HCT116 (cell line): ENCODE measurements around the gene MPZL2. TPM values are rescaled to one million over a fixed set of nuclear protein-coding genes. Genes with fewer than 3 reads are reported as not detected.

Source experiments
- ATAC-seq: fragments of 200-7000 bp; cut with Tn5 transposase; 2 replicates; pipeline ENCODE4 v1.9.1; 2020; ENCODE audit warnings: mild to moderate bottlenecking, moderate library complexity
- BruUV-seq: library from RNA; stranded (reverse); fragments of 400-500 nt; replicated peaks from 2 replicates; lab custom pipeline; 2021; lab: Mats Ljungman, UMichigan
- CTCF ChIA-PET: fragments of 300-600 bp; sonication (Branson Sonifier 250); formaldehyde crosslinking; loops from one replicate; lab custom pipeline; 2021; ENCODE audit warnings: antibody characterized with exemption; lab: Charles Lee
- POLR2A ChIA-PET: fragments of 300-600, 350-600 bp; sonication (Branson Sonifier 250); formaldehyde crosslinking; loops from one replicate; lab custom pipeline; 2021; ENCODE audit warnings: antibody characterized with exemption; lab: Charles Lee
- RAD21 ChIA-PET, 2 experiments: fragments of 300-600 bp; sonication (Branson Sonifier 250); formaldehyde crosslinking; loops; one replicate each; lab custom pipeline; 2023; ENCODE audit warnings: low total read pairs in 2 of 2; ENCODE audit not compliant: uncharacterized antibody in 2 of 2, unreplicated experiment in 2 of 2, low non-redundant PET in 1 of 2; lab: Charles Lee
- DNase-seq: peaks from one replicate; pipeline ENCODE4 v3.0.0-alpha.2; 2010; ENCODE audit warnings: low read depth, low spot score
- H2AFZ ChIP-seq: fragments of 200-600 bp; shearing (Covaris generic), sonication (generic); 2 replicates; pipeline ENCODE4 v1.6.1; 2017; ENCODE audit warnings: low read depth, mixed run types, mixed read lengths, antibody characterized with exemption, low read length; ENCODE audit not compliant: poor library complexity, severe bottlenecking
- H3K27ac ChIP-seq: 2 replicates; pipeline ENCODE4 v1.5.1; 2012; ENCODE audit warnings: low read depth, low read length
- H3K27me3 ChIP-seq: fragments of 200-600 bp; sonication (generic); 2 replicates; pipeline ENCODE4 v1.6.1; 2016; ENCODE audit warnings: mixed run types, low read length, mixed read lengths; ENCODE audit not compliant: insufficient read depth
- H3K36me3 ChIP-seq, 2 experiments: fragments of 200-500 bp in 1 of 2; fragments of 200-600 bp in 1 of 2; sonication (Bioruptor generic) in 1 of 2; sonication (generic) in 1 of 2; 2 replicates each; pipeline versions ENCODE4 v1.5.1 to v1.6.1; 2014 to 2016; ENCODE audit warnings: low read length in 2 of 2, inconsistent platforms in 1 of 2, mixed read lengths in 1 of 2, mixed run types in 1 of 2; ENCODE audit not compliant: insufficient read depth in 2 of 2, control insufficient read depth in 1 of 2
- H3K4me1 ChIP-seq, 2 experiments: fragments of 200-600 bp in 1 of 2; sonication (generic) in 1 of 2; 2 replicates each; pipeline versions ENCODE4 v1.5.1 to v1.6.1; 2012 to 2017; ENCODE audit warnings: low read length in 2 of 2, inconsistent platforms in 1 of 2, mild to moderate bottlenecking in 1 of 2, mixed read lengths in 1 of 2, mixed run types in 1 of 2, moderate library complexity in 1 of 2; ENCODE audit not compliant: insufficient read depth in 2 of 2, control insufficient read depth in 1 of 2
- H3K4me2 ChIP-seq: fragments of 200-600 bp; sonication (generic); 2 replicates; pipeline ENCODE4 v1.6.1; 2017; ENCODE audit warnings: mixed run types, low read length, mixed read lengths
- H3K4me3 ChIP-seq, 2 experiments: fragments of 200-600 bp in 1 of 2; sonication (generic) in 1 of 2; replicated peaks in 1 of 2; 2 replicates each; pipeline ENCODE4 v1.5.1; 2011 to 2016; ENCODE audit warnings: low read length in 2 of 2, control low read depth in 1 of 2, low read depth in 1 of 2, mild to moderate bottlenecking in 1 of 2, mixed read lengths in 1 of 2, mixed run types in 1 of 2
- H3K79me2 ChIP-seq: fragments of 200-600 bp; sonication (generic); 2 replicates; pipeline ENCODE4 v1.6.1; 2017; ENCODE audit warnings: mild to moderate bottlenecking, mixed run types, low read length, moderate library complexity, mixed read lengths; ENCODE audit not compliant: insufficient read depth
- H3K9ac ChIP-seq: fragments of 200-600 bp; sonication (generic); 2 replicates; pipeline ENCODE4 v1.6.1; 2016; ENCODE audit warnings: low read length, mixed read lengths
- H3K9me2 ChIP-seq: fragments of 200-600 bp; sonication (generic), shearing (Covaris generic); 2 replicates; pipeline ENCODE4 v1.6.1; 2017; ENCODE audit warnings: mixed run types, mild to moderate bottlenecking, moderate library complexity; ENCODE audit not compliant: insufficient read depth
- H3K9me3 ChIP-seq, 2 experiments: fragments of 200-500 bp in 1 of 2; fragments of 200-600 bp in 1 of 2; sonication (Bioruptor generic) in 1 of 2; sonication (generic) in 1 of 2; 2 replicates each; pipeline ENCODE4 v1.6.1; 2014 to 2017; ENCODE audit warnings: low read length in 2 of 2, mixed read lengths in 2 of 2, inconsistent platforms in 1 of 2, low read depth in 1 of 2, mild to moderate bottlenecking in 1 of 2, mixed run types in 1 of 2, moderate library complexity in 1 of 2; ENCODE audit not compliant: control insufficient read depth in 1 of 2, insufficient read depth in 1 of 2
- H4K20me1 ChIP-seq: fragments of 200-600 bp; sonication (generic), shearing (Covaris generic); 2 replicates; pipeline ENCODE4 v1.6.1; 2017; ENCODE audit warnings: mixed run types, mild to moderate bottlenecking, moderate library complexity; ENCODE audit not compliant: insufficient read depth
- ATF3 ChIP-seq: IDR thresholded peaks from 2 replicates; pipeline ENCODE4 v1.6.1; 2012
- CBX3 ChIP-seq: IDR thresholded peaks from 2 replicates; pipeline ENCODE4 v1.6.1; 2012; ENCODE audit warnings: low read depth
- CEBPB ChIP-seq: IDR thresholded peaks from 2 replicates; pipeline ENCODE4 v1.6.1; 2012; ENCODE audit warnings: low read depth
- EGR1 ChIP-seq: IDR thresholded peaks from 2 replicates; pipeline ENCODE4 v1.6.1; 2012; ENCODE audit warnings: low read depth
- ELF1 ChIP-seq: IDR thresholded peaks from 2 replicates; pipeline ENCODE4 v1.6.1; 2012; ENCODE audit warnings: low read depth, borderline replicate concordance
- EZH2 ChIP-seq: fragments of 200-600 bp; sonication (generic); IDR thresholded peaks from 2 replicates; pipeline ENCODE4 v1.6.1; 2017; ENCODE audit warnings: antibody characterized with exemption, mixed run types
- FOSL1 ChIP-seq: IDR thresholded peaks from 2 replicates; pipeline ENCODE4 v1.6.1; 2012; ENCODE audit warnings: low read depth
- JUND ChIP-seq: IDR thresholded peaks from 2 replicates; pipeline ENCODE4 v1.6.1; 2012
- POLR2A ChIP-seq: IDR thresholded peaks from 2 replicates; pipeline ENCODE4 v1.7.0; 2011; ENCODE audit warnings: borderline replicate concordance; ENCODE audit not compliant: insufficient read depth, insufficient read length; ENCODE audit errors: extremely low read depth
- POLR2AphosphoS5 ChIP-seq: IDR thresholded peaks from 2 replicates; pipeline ENCODE4 v1.6.1; 2011; ENCODE audit warnings: mild to moderate bottlenecking, low read depth, low read length, moderate library complexity
- RAD21 ChIP-seq: IDR thresholded peaks from 2 replicates; pipeline ENCODE4 v1.6.1; 2012; ENCODE audit warnings: low read depth, mild to moderate bottlenecking
- REST ChIP-seq: IDR thresholded peaks from 2 replicates; pipeline ENCODE4 v1.6.1; 2012; ENCODE audit warnings: low read depth
- SIN3A ChIP-seq: IDR thresholded peaks from 2 replicates; pipeline ENCODE4 v1.6.1; 2012; ENCODE audit warnings: low read depth
- SP1 ChIP-seq: IDR thresholded peaks from 2 replicates; pipeline ENCODE4 v1.6.1; 2012; ENCODE audit warnings: low read depth
- SRF ChIP-seq: IDR thresholded peaks from 2 replicates; pipeline ENCODE4 v1.6.1; 2012; ENCODE audit warnings: low read depth
- YY1 ChIP-seq: IDR thresholded peaks from 2 replicates; pipeline ENCODE4 v1.6.1; 2011; ENCODE audit warnings: low read length, low read depth, moderate library complexity, mild to moderate bottlenecking; ENCODE audit not compliant: insufficient replicate concordance; ENCODE audit errors: extremely low read depth
- ZFX ChIP-seq: fragments of 450-650 bp; IDR thresholded peaks from 2 replicates; pipeline ENCODE4 v1.6.1; 2017
- ZNF274 ChIP-seq: fragments of 200-500 bp; sonication (Bioruptor generic); IDR thresholded peaks from 2 replicates; pipeline ENCODE4 v1.6.1; 2014; ENCODE audit warnings: mild to moderate bottlenecking, low read depth, low read length, inconsistent platforms
- intact Hi-C: fragments of 100-400 bp; cut with micrococcal nuclease; formaldehyde crosslinking; loops from 2 replicates; pipeline ENCODE4 v1.10.0; 2022
- total RNA-seq: library from RNA; stranded (reverse); gene quantifications from one replicate; pipeline ENCODE4 v1.2.1, GENCODE V29; 2021; ENCODE audit not compliant: unreplicated experiment
- TF ChIP-seq, protein P1 (sequence below), 3 experiments: fragments of 200-600 bp in 1 of 3; sonication (generic) in 1 of 3; IDR thresholded peaks in 2 of 3; conservative IDR thresholded peaks in 1 of 3; 2 replicates each; pipeline ENCODE4 v1.5.1; 2012 to 2017; ENCODE audit warnings: low read depth in 2 of 3, low read length in 2 of 3, antibody characterized with exemption in 1 of 3, borderline replicate concordance in 1 of 3, control low read depth in 1 of 3, mild to moderate bottlenecking in 1 of 3, mixed read lengths in 1 of 3, mixed run types in 1 of 3, moderate library complexity in 1 of 3; ENCODE audit not compliant: insufficient read depth in 1 of 3
- TF ChIP-seq, protein P2 (sequence below): IDR thresholded peaks from 2 replicates; pipeline ENCODE4 v1.6.1; 2012

Gene MPZL2
- total RNA-seq, 1 experiment from 2014 or later, result 16.8 TPM

- Histone ChIP-seq H2AFZ (peak overlapping the region; percentile 59), H3K27me3 (no peaks in the 10 kb centered on the region), H3K79me2 (no peaks in the 10 kb centered on the region), H3K9me2 (no peaks in the 10 kb centered on the region), H3K27ac (no peak overlapping the region)
- intact Hi-C loops, result loop anchor here (1.0 kb wide), 2 partner anchors 93 to 146 kb away; no protein-coding TSS in a partner anchor
- DNase-seq, result peak; percentile 51
- TF ChIP-seq REST, result no peak
- TF ChIP-seq, protein P1, sequence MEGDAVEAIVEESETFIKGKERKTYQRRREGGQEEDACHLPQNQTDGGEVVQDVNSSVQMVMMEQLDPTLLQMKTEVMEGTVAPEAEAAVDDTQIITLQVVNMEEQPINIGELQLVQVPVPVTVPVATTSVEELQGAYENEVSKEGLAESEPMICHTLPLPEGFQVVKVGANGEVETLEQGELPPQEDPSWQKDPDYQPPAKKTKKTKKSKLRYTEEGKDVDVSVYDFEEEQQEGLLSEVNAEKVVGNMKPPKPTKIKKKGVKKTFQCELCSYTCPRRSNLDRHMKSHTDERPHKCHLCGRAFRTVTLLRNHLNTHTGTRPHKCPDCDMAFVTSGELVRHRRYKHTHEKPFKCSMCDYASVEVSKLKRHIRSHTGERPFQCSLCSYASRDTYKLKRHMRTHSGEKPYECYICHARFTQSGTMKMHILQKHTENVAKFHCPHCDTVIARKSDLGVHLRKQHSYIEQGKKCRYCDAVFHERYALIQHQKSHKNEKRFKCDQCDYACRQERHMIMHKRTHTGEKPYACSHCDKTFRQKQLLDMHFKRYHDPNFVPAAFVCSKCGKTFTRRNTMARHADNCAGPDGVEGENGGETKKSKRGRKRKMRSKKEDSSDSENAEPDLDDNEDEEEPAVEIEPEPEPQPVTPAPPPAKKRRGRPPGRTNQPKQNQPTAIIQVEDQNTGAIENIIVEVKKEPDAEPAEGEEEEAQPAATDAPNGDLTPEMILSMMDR (IDR thresholded peaks at IDR 0.05 in 2 of 3, conservative IDR thresholded peaks at IDR 0.05 in 1 of 3; ENCODE audit: borderline replicate concordance in 1 of 3, insufficient read depth in 1 of 3, low read depth in 2 of 3, low read length in 2 of 3), result peak; percentile 48 to 95 (median 59)
- TF ChIP-seq EZH2, result no peak
- TF ChIP-seq EGR1, result no peak
- no peak for TF ChIP-seq FOSL1
- no peak for TF ChIP-seq ZFX
- no peak for TF ChIP-seq SIN3A
- TF ChIP-seq CBX3, result 0 out of 2 replicates have a peak, but pooled peaks have one; percentile 49
- peak; percentile 99 for TF ChIP-seq RAD21
- no peak for TF ChIP-seq ZNF274
- no peak for TF ChIP-seq POLR2A
- TF ChIP-seq ELF1, result no peak
- TF ChIP-seq CEBPB, result no peak
- no peak for TF ChIP-seq YY1
- no peak for TF ChIP-seq JUND
- no peak for TF ChIP-seq POLR2AphosphoS5
- no peak for TF ChIP-seq SRF
- TF ChIP-seq SP1, result no peak
- no peak for TF ChIP-seq ATF3
- TF ChIP-seq, protein P2, sequence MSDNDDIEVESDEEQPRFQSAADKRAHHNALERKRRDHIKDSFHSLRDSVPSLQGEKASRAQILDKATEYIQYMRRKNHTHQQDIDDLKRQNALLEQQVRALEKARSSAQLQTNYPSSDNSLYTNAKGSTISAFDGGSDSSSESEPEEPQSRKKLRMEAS, result peak; percentile 68
- TF ChIP-seq, all 23 proteins: peak for 4
- H3K4me2 ChIP-seq, result peak overlapping the region; percentile 64
- H3K4me3 ChIP-seq, result peak overlapping the region; percentile 10 to 22; a peak in 3 of 4 replicates
- H3K9ac ChIP-seq, result no peak overlapping the region
- CTCF ChIA-PET, result interaction anchor here (0.9 to 4.8 kb wide), 4 partner anchors 92 to 483 kb away, joined by 3 to 61 read pairs (median 4); no protein-coding TSS in a partner anchor
- peak; percentile 88 for ATAC-seq
- H3K4me1 ChIP-seq, result peaks cover 10 to 27% of the 10 kb centered on the region in 2 experiments; a peak in 3 of 4 replicates
- H3K9me3 ChIP-seq, result no peaks in the 10 kb centered on the region
- H4K20me1 ChIP-seq, result no peaks in the 10 kb centered on the region
- H3K36me3 ChIP-seq, result no peaks in the 10 kb centered on the region
- POLR2A ChIA-PET, result no interaction called here
- RAD21 ChIA-PET, result interaction anchor here (0.6 to 1.4 kb wide), 5 partner anchors 27 to 447 kb away, joined by 3 to 10 read pairs (median 4); partner anchors contain the start of gene MPZL2 (in 1 of the 2)
- no TSS peak for BruUV-seq
Observed at GRCh38 chr11:118290923-118291322, 26.8 kb upstream of the MPZL2 start.
